ENCODE data around the gene TMEM59. TPM values are rescaled to one million over a fixed set of nuclear protein-coding genes. Genes with fewer than 3 reads are reported as not detected.

The TMEM59 gene
- total and polyA plus RNA-seq, 8 donors, result 235 to 468 (median 327) TPM

GRCh38 chr1:54012008-54012325 is 41.0 kb downstream of the TMEM59 start:
- no peak overlapping the region for H3K27ac ChIP-seq
- H3K4me1 ChIP-seq, result no peaks in the 10 kb centered on the region
- intact Hi-C loops (cut with DNase I), result no loop called here
- DNase-seq (no peak), ATAC-seq (no peak)
- H3K27me3 ChIP-seq, result peaks cover 0 to 37% of the 10 kb centered on the region in 2 donors
- H3K9me3 ChIP-seq, result no peaks in the 10 kb centered on the region
- H3K36me3 ChIP-seq, result no peaks in the 10 kb centered on the region
- TF ChIP-seq, protein P1, sequence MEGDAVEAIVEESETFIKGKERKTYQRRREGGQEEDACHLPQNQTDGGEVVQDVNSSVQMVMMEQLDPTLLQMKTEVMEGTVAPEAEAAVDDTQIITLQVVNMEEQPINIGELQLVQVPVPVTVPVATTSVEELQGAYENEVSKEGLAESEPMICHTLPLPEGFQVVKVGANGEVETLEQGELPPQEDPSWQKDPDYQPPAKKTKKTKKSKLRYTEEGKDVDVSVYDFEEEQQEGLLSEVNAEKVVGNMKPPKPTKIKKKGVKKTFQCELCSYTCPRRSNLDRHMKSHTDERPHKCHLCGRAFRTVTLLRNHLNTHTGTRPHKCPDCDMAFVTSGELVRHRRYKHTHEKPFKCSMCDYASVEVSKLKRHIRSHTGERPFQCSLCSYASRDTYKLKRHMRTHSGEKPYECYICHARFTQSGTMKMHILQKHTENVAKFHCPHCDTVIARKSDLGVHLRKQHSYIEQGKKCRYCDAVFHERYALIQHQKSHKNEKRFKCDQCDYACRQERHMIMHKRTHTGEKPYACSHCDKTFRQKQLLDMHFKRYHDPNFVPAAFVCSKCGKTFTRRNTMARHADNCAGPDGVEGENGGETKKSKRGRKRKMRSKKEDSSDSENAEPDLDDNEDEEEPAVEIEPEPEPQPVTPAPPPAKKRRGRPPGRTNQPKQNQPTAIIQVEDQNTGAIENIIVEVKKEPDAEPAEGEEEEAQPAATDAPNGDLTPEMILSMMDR (IDR thresholded peaks at IDR 0.05), result no peak
- H3K4me3 ChIP-seq, result no peak overlapping the region

- Histone ChIP-seq H3K4me3 (no peak overlapping the region), H3K4me1 (no peaks in the 10 kb centered on the region), H3K27ac (no peak overlapping the region), H3K9me3 (no peaks in the 10 kb centered on the region), H3K27me3 (peaks cover 0 to 37% of the 10 kb centered on the region in 2 donors), H3K36me3 (no peaks in the 10 kb centered on the region)
- intact Hi-C loops (cut with DNase I), result no loop called here
- ATAC-seq (no peak), DNase-seq (no peak)
- TF ChIP-seq, protein P1 (IDR thresholded peaks at IDR 0.05), result no peak
Observed at GRCh38 chr1:54011316-54012007, 41.5 kb downstream of the TMEM59 start.

- no peak for DNase-seq
- no peak overlapping the region for H3K27ac ChIP-seq
- no peaks in the 10 kb centered on the region for H3K36me3 ChIP-seq
- no peaks in the 10 kb centered on the region for H3K4me1 ChIP-seq
- no peak overlapping the region for H3K4me3 ChIP-seq
- H3K27me3 ChIP-seq, result peaks cover 0 to 37% of the 10 kb centered on the region in 2 donors
- no peaks in the 10 kb centered on the region for H3K9me3 ChIP-seq
- ATAC-seq, result no peak
- TF ChIP-seq, protein P1 (IDR thresholded peaks at IDR 0.05), result no peak
- intact Hi-C loops (cut with DNase I), result no loop called here
Observed at GRCh38 chr1:54010415-54011117, 42.4 kb downstream of the TMEM59 start.

GRCh38 chr1:54009406-54009805 is 43.6 kb downstream of the TMEM59 start:
- Histone ChIP-seq H3K4me3 (no peak overlapping the region), H3K27me3 (peaks cover 0 to 33% of the 10 kb centered on the region in 2 donors), H3K4me1 (no peaks in the 10 kb centered on the region), H3K27ac (no peak overlapping the region), H3K9me3 (no peaks in the 10 kb centered on the region), H3K36me3 (no peaks in the 10 kb centered on the region)
- ATAC-seq (no peak), DNase-seq (no peak)
- intact Hi-C loops (cut with DNase I), result no loop called here
- TF ChIP-seq, protein P1 (IDR thresholded peaks at IDR 0.05), result no peak

DNA sequence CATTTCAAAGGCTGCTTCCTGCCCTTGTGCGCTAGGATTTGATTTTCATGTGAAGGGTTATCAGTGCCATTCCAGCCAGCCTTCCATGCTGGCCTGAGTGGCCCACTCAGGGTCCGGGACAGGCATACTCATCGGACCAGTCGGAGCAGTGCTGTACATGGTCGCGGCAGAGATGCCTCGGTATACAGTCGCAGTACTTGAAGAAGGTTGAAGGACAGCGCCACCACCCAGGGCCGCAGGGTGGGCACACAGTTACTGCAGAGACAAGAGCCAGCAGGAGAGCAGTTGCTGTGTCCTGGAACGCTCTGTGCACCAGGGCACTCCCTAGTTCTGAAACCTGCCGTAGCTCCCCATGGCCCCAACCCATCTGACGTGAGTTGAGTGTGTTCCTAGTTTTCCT is 44.1 kb downstream of the TMEM59 start:
- Histone ChIP-seq H3K9me3 (no peaks in the 10 kb centered on the region), H3K27ac (no peak overlapping the region), H3K36me3 (no peaks in the 10 kb centered on the region), H3K27me3 (peaks cover 0 to 27% of the 10 kb centered on the region in 2 donors), H3K4me3 (no peak overlapping the region), H3K4me1 (no peaks in the 10 kb centered on the region)
- TF ChIP-seq, protein P1 (IDR thresholded peaks at IDR 0.05), result no peak
- intact Hi-C loops (cut with DNase I), result no loop called here
- DNase-seq (no peak), ATAC-seq (no peak)

All from left lung (tissue), 10 donors.